Endodermal cell (in vitro differentiated cells): ENCODE measurements around the gene DNASE1L3. TPM values are rescaled to one million over a fixed set of nuclear protein-coding genes. Genes with fewer than 3 reads are reported as not detected.
A peak's percentile ranks its signal among the peaks of the same experiment; 100 is the strongest.

Experiments
- DNase-seq: peaks from one replicate; pipeline ENCODE4 v3.0.0-alpha.2; 2017
- H3K27ac ChIP-seq: 2 replicates; pipeline ENCODE4 v1.5.1; 2013; ENCODE audit warnings: mild to moderate bottlenecking, low read depth, low read length, moderate library complexity
- H3K27me3 ChIP-seq: 2 replicates; pipeline ENCODE4 v1.6.1; 2013; ENCODE audit warnings: mild to moderate bottlenecking, low read length, moderate library complexity; ENCODE audit not compliant: insufficient read depth, control insufficient read depth, poor library complexity, severe bottlenecking
- H3K36me3 ChIP-seq: 2 replicates; pipeline ENCODE4 v1.7.0; 2013; ENCODE audit warnings: mild to moderate bottlenecking, low read length, moderate library complexity; ENCODE audit not compliant: control insufficient read depth, insufficient read depth
- H3K4me1 ChIP-seq: one replicate; pipeline ENCODE4 v1.7.0; 2013; ENCODE audit warnings: low read length; ENCODE audit not compliant: control insufficient read depth, insufficient read depth
- H3K4me3 ChIP-seq: 2 replicates; pipeline ENCODE4 v1.5.1; 2013; ENCODE audit warnings: mild to moderate bottlenecking, low read length, moderate library complexity
- H3K9ac ChIP-seq: 2 replicates; pipeline ENCODE4 v1.6.1; 2013; ENCODE audit warnings: mild to moderate bottlenecking, low read length, moderate library complexity; ENCODE audit not compliant: poor library complexity, severe bottlenecking; ENCODE audit errors: extremely low read depth
- H3K9me3 ChIP-seq: 2 replicates; pipeline ENCODE4 v1.6.1; 2013; ENCODE audit warnings: mild to moderate bottlenecking, low read length, moderate library complexity; ENCODE audit not compliant: control insufficient read depth
- H3K27ac Mint-ChIP-seq: 2 replicates; pipeline ENCODE4 v1.8.0; 2020; ENCODE audit warnings: mixed read lengths
- H3K27me3 Mint-ChIP-seq: 2 replicates; pipeline ENCODE4 v1.8.0; 2021; ENCODE audit warnings: mild to moderate bottlenecking, mixed read lengths; ENCODE audit not compliant: insufficient read depth
- H3K36me3 Mint-ChIP-seq: 2 replicates; pipeline ENCODE4 v1.8.0; 2020; ENCODE audit warnings: low read depth, mixed read lengths
- H3K4me1 Mint-ChIP-seq: 2 replicates; pipeline ENCODE4 v1.8.0; 2020; ENCODE audit warnings: mixed read lengths
- H3K4me3 Mint-ChIP-seq: 2 replicates; pipeline ENCODE4 v1.8.0; 2020; ENCODE audit warnings: mild to moderate bottlenecking, moderate library complexity, mixed read lengths
- H3K9me3 Mint-ChIP-seq: 2 replicates; pipeline ENCODE4 v1.8.0; 2020; ENCODE audit warnings: mild to moderate bottlenecking, mixed read lengths
- CTCF ChIP-seq: fragments of 200-600 bp; sonication (generic); conservative IDR thresholded peaks from 2 replicates; pipeline ENCODE4 v1.5.0; 2021; ENCODE audit warnings: antibody characterized with exemption, mild to moderate bottlenecking
- WGBS, 2 experiments: methylation state at CpG; one replicate each; pipeline versions ENCODE4 v1.1.5 to v1.1.7; 2013; ENCODE audit warnings: missing lambda C conversion rate in 2 of 2, mixed read lengths in 1 of 2; ENCODE audit not compliant: insufficient coverage in 1 of 2, insufficient read length in 1 of 2; 5-methylcytosine and 5-hydroxymethylcytosine counted together
- total RNA-seq, 2 donors: library from RNA; stranded (reverse); fragmentation: NEBNext Ultra II Directional in 1 of 2; extraction: Animal tissue kit (Norgen Biotek cat#: 25700) in 1 of 2; gene quantifications; 2 replicates in 1 of 2; 3 replicates in 1 of 2; pipeline ENCODE4 v1.2.1, GENCODE V29; 2021

DNASE1L3 gene
- total RNA-seq, 2 donors from 2014 or later = not detected

DNA sequence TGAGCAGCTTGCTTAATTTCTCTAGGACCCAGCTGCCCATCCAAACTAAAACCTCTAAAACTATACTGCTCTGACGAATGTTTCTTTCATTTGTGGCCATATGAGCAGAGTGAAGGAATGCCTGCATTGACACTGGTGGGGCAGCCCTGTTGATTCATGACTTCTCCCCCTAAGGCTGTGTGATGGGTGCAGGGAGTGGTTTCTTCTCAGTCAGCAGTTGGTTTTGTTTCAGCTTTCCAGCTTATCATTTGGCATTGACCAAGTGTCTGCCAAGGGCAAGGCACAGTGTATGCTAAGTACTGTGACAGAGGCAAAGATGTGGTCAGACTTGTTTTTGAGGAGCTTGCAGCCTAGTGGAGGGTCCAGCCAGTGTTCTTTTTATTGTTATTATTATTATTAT, 31.6 kb upstream of the DNASE1L3 start:
- Mint-ChIP-seq H3K9me3 (no peaks in the 10 kb centered on the region), H3K36me3 (no peaks in the 10 kb centered on the region), H3K4me1 (peaks cover 14% of the 10 kb centered on the region), H3K4me3 (no peak overlapping the region), H3K27ac (no peak overlapping the region), H3K27me3 (peaks cover 15% of the 10 kb centered on the region)
- TF ChIP-seq CTCF = no peak
- DNase-seq = no peak
- H3K9me3 ChIP-seq = no peaks in the 10 kb centered on the region
- H3K9ac ChIP-seq = no peak overlapping the region
- H3K4me3 ChIP-seq = no peak overlapping the region
- H3K4me1 ChIP-seq = no peaks in the 10 kb centered on the region
- no peak overlapping the region for H3K27ac ChIP-seq
- no peaks in the 10 kb centered on the region for H3K36me3 ChIP-seq
- 86 to 88% methylated on average over 1 of the region's 1 CpG for whole genome bisulfite sequencing, 2 experiments
- peaks cover 16% of the 10 kb centered on the region for H3K27me3 ChIP-seq

DNA sequence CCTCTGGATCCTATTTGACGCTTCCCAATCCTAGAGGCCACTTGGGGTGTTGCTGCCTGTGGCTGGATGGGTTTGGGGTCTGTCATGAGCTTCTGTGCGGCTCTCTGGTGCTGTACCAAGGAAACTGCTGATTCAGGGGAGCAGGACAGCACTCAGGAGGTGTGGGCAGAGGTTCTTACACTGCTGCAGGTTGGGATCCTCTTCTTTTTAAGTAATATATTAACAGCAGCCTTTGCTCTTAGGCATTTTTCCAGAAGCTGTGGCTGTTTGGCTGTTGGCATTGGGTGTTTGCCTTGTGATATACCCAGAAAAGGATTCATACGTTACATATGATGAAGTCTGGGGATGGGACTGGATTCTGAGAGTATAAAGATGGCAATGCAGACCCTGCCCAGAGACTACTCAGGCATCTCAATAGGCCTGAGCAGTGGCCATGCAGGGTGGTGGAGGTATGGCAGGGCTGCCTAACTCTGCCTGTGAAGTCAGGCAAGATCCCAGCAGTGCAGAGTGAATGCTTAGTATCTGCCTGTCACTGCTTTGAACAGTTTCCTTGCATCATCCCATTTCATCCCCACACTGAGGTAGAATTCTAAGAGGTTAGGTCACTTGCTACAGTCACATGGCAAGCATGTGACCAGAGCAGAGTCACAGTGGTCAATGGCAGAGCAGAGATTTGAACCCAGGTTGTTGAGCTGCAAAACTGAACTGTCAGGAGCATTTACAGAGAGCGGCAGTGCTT, 30.7 kb upstream of the DNASE1L3 start:
- H3K36me3 ChIP-seq = no peaks in the 10 kb centered on the region
- 83 to 92% methylated on average over 3 to 4 of the region's 4 CpGs for WGBS, 2 experiments
- peaks cover 15% of the 10 kb centered on the region for H3K4me1 Mint-ChIP-seq
- no peaks in the 10 kb centered on the region for H3K4me1 ChIP-seq
- no peak overlapping the region for H3K4me3 ChIP-seq
- no peak overlapping the region for H3K9ac ChIP-seq
- H3K9me3 ChIP-seq = no peaks in the 10 kb centered on the region
- no peaks in the 10 kb centered on the region for H3K36me3 Mint-ChIP-seq
- H3K27ac Mint-ChIP-seq = no peak overlapping the region
- no peak for DNase-seq
- no peaks in the 10 kb centered on the region for H3K9me3 Mint-ChIP-seq
- H3K27me3 Mint-ChIP-seq = peaks cover 17% of the 10 kb centered on the region
- peaks cover 22% of the 10 kb centered on the region for H3K27me3 ChIP-seq
- TF ChIP-seq CTCF = peak; percentile 36
- H3K4me3 Mint-ChIP-seq = no peak overlapping the region
- H3K27ac ChIP-seq = no peak overlapping the region

- Histone ChIP-seq H3K9ac (no peak overlapping the region), H3K4me3 (peak overlapping the region; percentile 86), H3K4me1 (no peaks in the 10 kb centered on the region), H3K27ac (no peak overlapping the region), H3K9me3 (no peaks in the 10 kb centered on the region), H3K27me3 (peaks cover 36% of the 10 kb centered on the region), H3K36me3 (no peaks in the 10 kb centered on the region)
- H3K4me3 Mint-ChIP-seq = peak overlapping the region; percentile 80
- no peaks in the 10 kb centered on the region for H3K36me3 Mint-ChIP-seq
- H3K27ac Mint-ChIP-seq = no peak overlapping the region
- peaks cover 20% of the 10 kb centered on the region for H3K4me1 Mint-ChIP-seq
- no peaks in the 10 kb centered on the region for H3K9me3 Mint-ChIP-seq
- no peak for DNase-seq
- WGBS, 2 experiments = 61% methylated on average over 6 of the region's 7 CpGs; no CpG with 5 or more reads in 1 of the 2 experiments
- TF ChIP-seq CTCF = no peak
- H3K27me3 Mint-ChIP-seq = peaks cover 23% of the 10 kb centered on the region
Measured at GRCh38 chr3:58238830-58239229, 28.1 kb upstream of the DNASE1L3 start.
